ENCODE measurements around the gene TSPOAP1.

TSPOAP1 gene

DNA sequence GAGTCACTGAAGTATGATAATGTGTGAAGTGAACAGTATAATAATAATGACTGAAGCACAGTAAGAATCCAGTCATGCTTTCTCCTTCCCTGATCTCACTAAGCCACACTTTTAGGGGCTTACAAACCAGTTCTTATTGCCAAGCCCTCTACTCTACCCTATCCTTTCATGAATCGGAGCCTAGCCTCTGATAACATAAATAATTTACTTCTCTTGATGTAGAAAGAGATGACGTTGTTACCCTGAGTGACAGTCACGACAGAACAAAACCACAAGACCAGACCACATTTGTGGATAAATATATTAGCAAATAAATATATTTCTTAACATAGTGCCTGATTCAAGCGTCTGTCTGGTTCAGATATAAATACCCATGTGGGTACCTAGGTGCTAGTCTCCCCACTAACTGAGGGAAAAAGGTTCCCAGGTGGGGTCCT is 24.8 kb upstream of the TSPOAP1 start:
- peak overlapping the region; percentile 95 for H3K27ac ChIP-seq

DNA sequence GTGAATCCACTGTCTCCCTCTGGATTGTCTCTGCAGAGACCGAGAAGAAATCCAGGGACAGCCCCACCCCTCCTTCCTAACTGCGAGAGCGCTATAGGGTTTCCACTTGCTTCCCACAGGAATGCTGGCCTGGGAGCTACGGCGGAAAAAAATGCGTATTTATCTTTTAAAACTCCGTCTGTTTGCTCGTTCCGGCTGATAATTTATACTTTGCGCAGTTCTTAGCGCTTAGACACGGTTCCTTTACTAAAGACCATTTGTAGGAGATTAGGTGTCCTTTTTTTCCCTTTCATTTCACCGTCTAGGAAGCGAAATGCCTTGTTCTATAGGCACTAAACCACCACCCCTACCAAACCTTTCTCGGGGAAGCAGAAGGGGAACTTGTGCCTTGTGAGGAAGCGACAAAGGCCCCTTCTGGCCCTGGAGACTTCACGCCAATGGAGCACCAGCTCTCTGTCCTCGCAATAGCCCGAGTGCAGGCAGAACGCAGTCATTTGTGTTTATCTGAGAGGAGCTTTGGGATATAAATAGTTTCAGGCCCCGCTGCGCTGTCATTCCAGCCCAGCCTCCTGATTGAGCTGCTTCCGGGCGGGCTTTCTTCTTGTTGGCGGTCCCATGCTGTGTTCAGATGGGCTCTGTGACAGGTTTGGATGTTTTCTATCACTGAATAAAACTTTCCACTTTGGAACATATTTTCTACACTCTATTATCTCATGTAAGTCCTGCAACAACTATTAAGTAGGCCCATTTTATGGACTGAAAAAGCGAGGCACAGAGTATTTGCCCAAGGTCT is 24.2 kb upstream of the TSPOAP1 start:
- TF ChIP-seq, protein P1, sequence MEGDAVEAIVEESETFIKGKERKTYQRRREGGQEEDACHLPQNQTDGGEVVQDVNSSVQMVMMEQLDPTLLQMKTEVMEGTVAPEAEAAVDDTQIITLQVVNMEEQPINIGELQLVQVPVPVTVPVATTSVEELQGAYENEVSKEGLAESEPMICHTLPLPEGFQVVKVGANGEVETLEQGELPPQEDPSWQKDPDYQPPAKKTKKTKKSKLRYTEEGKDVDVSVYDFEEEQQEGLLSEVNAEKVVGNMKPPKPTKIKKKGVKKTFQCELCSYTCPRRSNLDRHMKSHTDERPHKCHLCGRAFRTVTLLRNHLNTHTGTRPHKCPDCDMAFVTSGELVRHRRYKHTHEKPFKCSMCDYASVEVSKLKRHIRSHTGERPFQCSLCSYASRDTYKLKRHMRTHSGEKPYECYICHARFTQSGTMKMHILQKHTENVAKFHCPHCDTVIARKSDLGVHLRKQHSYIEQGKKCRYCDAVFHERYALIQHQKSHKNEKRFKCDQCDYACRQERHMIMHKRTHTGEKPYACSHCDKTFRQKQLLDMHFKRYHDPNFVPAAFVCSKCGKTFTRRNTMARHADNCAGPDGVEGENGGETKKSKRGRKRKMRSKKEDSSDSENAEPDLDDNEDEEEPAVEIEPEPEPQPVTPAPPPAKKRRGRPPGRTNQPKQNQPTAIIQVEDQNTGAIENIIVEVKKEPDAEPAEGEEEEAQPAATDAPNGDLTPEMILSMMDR (IDR thresholded peaks at IDR 0.05), result no peak
- no peaks in the 10 kb centered on the region for H3K9me3 ChIP-seq
- H3K4me3 ChIP-seq (ENCODE audit: low read depth in 1 of 2, low read length in 1 of 2), result peak overlapping the region; percentile 83 to 85
- H3K4me1 ChIP-seq (ENCODE audit: control insufficient read depth in 1 of 2, insufficient read depth in 1 of 2, low read depth in 1 of 2, low read length in 1 of 2), result peaks cover 43 to 46% of the 10 kb centered on the region in 2 experiments
- H3K27ac ChIP-seq, result peak overlapping the region; percentile 95
- H3K36me3 ChIP-seq, result peaks cover 34% of the 10 kb centered on the region
- no peaks in the 10 kb centered on the region for H3K27me3 ChIP-seq

More for the DNA sequence above, 24.8 kb upstream of the TSPOAP1 start:
- Histone ChIP-seq H3K4me1 (ENCODE audit: control insufficient read depth in 1 of 2, insufficient read depth in 1 of 2, low read depth in 1 of 2, low read length in 1 of 2) (peaks cover 43% of the 10 kb centered on the region in 2 experiments), H3K36me3 (peaks cover 27% of the 10 kb centered on the region), H3K9me3 (no peaks in the 10 kb centered on the region), H3K27me3 (no peaks in the 10 kb centered on the region), H3K4me3 (ENCODE audit: low read depth in 1 of 2, low read length in 1 of 2) (peak overlapping the region; percentile 83 to 85)
- TF ChIP-seq, protein P1 (IDR thresholded peaks at IDR 0.05), result no peak

DNA sequence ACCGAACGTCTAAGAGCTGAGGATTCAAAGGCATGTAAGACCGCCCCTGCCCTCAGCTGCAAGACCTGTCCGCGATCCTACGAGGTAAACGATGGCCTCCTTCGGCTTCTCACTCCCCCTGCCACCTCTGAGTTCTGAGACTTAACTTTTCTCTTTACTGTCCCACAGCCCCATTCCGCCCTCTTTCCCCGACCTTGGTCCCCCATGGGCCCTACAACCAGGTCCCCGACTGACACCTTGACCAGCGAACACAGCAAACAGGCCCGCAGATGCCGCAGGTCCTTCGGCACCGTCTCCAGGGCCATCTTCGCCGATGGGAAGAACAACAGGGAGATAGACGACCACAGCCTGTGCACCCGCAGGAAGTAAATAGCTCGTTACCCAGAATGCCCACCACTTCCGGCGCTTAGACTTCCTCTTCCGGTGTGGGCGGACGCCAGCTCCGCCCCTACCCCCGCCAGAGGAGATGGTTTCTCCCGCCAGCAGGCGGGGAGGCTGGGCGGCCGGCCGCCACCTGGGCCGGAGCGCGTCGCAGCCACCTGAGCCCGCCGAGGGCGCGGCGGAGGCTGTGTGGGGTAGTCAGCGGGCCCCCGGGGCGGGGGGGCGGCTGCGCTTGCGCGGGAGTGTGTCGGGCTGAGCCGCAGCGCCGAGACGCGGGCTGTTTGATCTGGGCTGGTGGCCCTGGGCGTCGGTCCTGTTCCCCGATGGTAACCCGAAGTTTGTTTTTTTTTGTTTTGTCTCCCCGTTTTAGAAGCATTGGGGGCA is 23.4 kb upstream of the TSPOAP1 start, which contains the start of gene SUPT4H1:
SUPT4H1 (minus strand) TSS at position 371 of the 765 bp plus-strand sequence; CDS start at position 305, 66 bp downstream.
- Histone ChIP-seq H3K27me3 (no peaks in the 10 kb centered on the region), H3K9me3 (no peaks in the 10 kb centered on the region), H3K4me3 (ENCODE audit: low read depth in 1 of 2, low read length in 1 of 2) (peak within 1 kb of the TSS; percentile 83 to 85), H3K27ac (peak within 1 kb of the TSS; percentile 95), H3K36me3 (peaks cover 41% of the 10 kb centered on the region), H3K4me1 (ENCODE audit: control insufficient read depth in 1 of 2, insufficient read depth in 1 of 2, low read depth in 1 of 2, low read length in 1 of 2) (peaks cover 43 to 46% of the 10 kb centered on the region in 2 experiments)
- TF ChIP-seq, protein P1 (IDR thresholded peaks at IDR 0.05), result peak; percentile 56

DNA sequence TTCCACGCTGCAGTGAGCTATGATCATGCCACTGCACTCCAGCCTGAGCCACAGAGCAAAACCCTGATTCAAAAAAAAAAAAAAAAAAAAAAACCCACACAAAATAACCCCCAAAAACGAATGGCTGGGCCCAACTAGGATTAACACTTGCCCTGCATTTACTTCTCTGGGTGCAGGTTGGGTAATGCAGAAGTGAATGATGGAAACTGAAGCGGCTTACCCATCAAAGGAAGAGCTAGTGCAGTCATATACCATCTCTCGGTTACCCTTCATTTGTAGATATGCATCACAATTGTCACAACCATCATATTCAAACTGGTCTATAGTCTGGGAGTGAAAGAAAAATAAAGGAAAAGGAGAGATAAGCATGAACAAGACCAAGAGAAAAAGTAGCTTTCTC is 22.6 kb upstream of the TSPOAP1 start:
- Histone ChIP-seq H3K4me1 (ENCODE audit: control insufficient read depth in 1 of 2, insufficient read depth in 1 of 2, low read depth in 1 of 2, low read length in 1 of 2) (peaks cover 44 to 46% of the 10 kb centered on the region in 2 experiments), H3K27ac (peak overlapping the region; percentile 95)
- TF ChIP-seq, protein P1 (IDR thresholded peaks at IDR 0.05), result no peak

DNA sequence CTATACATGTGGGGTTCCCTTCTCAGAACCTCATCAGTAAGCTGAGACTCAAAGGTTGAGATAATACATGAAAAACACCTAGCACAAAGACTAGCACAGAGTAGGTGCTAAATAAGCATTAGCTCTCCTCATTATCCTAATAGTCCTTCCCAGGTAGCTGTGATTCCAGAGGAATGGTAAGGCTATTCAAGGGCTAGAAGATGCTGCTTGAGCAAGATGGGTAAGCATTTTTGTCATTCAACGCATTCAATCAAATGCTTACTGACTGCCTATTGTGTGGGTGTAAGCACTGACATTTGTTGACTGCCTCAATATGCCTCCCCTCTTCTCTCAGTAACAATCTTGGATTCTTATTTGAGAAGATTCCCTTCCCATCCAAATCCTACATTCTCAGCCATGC is 19.4 kb upstream of the TSPOAP1 start:
- no peaks in the 10 kb centered on the region for H3K9me3 ChIP-seq
- peaks cover 81% of the 10 kb centered on the region for H3K36me3 ChIP-seq
- H3K4me3 ChIP-seq (ENCODE audit: low read depth in 1 of 2, low read length in 1 of 2), result no peak overlapping the region
- peak overlapping the region; percentile 35 for H3K27ac ChIP-seq
- TF ChIP-seq, protein P1 (IDR thresholded peaks at IDR 0.05), result no peak
- no peaks in the 10 kb centered on the region for H3K27me3 ChIP-seq
- H3K4me1 ChIP-seq (ENCODE audit: control insufficient read depth in 1 of 2, insufficient read depth in 1 of 2, low read depth in 1 of 2, low read length in 1 of 2), result peaks cover 71 to 72% of the 10 kb centered on the region in 2 experiments

More for the DNA sequence above, 22.6 kb upstream of the TSPOAP1 start:
- no peaks in the 10 kb centered on the region for H3K9me3 ChIP-seq
- no peaks in the 10 kb centered on the region for H3K27me3 ChIP-seq
- peaks cover 50% of the 10 kb centered on the region for H3K36me3 ChIP-seq
- peak overlapping the region; percentile 83 to 85 for H3K4me3 ChIP-seq (ENCODE audit: low read depth in 1 of 2, low read length in 1 of 2)
